ENCODE measurements around the gene MYRIP.

The MYRIP gene

GRCh38 chr3:40047406-40047805 is 238.0 kb downstream of the MYRIP start:
- H3K9me3 ChIP-seq (ENCODE audit: control insufficient read depth, insufficient read depth, low read length), result no peaks in the 10 kb centered on the region
- no peak overlapping the region for H3K4me2 ChIP-seq (ENCODE audit: low read length)
- no peaks in the 10 kb centered on the region for H3K9me2 ChIP-seq (replicated peaks; ENCODE audit: control insufficient read depth, low read length)
- H3K27ac ChIP-seq (ENCODE audit: low read depth, low read length), result no peak overlapping the region
- H4K20me1 ChIP-seq (ENCODE audit: control insufficient read depth, insufficient read depth, low read depth, low read length), result no peaks in the 10 kb centered on the region
- H3F3A ChIP-seq (ENCODE audit: control insufficient read depth, insufficient read depth), result no peaks in the 10 kb centered on the region
- H3K4me1 ChIP-seq (ENCODE audit: control insufficient read depth, low read length), result no peaks in the 10 kb centered on the region
- TF ChIP-seq CTCF (IDR thresholded peaks at IDR 0.05; ENCODE audit: low read depth, low read length, poor library complexity, severe bottlenecking), result no peak
- no peak for TF ChIP-seq EZH2phosphoT487 (IDR thresholded peaks at IDR 0.05; ENCODE audit: borderline replicate concordance, low read length)
- H3K79me2 ChIP-seq (ENCODE audit: control insufficient read depth, low read length), result no peaks in the 10 kb centered on the region
- H3K27me3 ChIP-seq (ENCODE audit: control insufficient read depth, low read length), result no peaks in the 10 kb centered on the region
- no peak overlapping the region for H3K4me3 ChIP-seq (ENCODE audit: low read length)
- no peaks in the 10 kb centered on the region for H3K36me3 ChIP-seq (ENCODE audit: control insufficient read depth, low read length)

- Histone ChIP-seq H3K27me3 (ENCODE audit: control insufficient read depth, low read length) (no peaks in the 10 kb centered on the region), H3K27ac (ENCODE audit: low read depth, low read length) (no peak overlapping the region), H3K4me2 (ENCODE audit: low read length) (no peak overlapping the region), H3K4me3 (ENCODE audit: low read length) (no peak overlapping the region), H4K20me1 (ENCODE audit: control insufficient read depth, insufficient read depth, low read depth, low read length) (no peaks in the 10 kb centered on the region), H3F3A (ENCODE audit: control insufficient read depth, insufficient read depth) (no peaks in the 10 kb centered on the region), H3K9me3 (ENCODE audit: control insufficient read depth, insufficient read depth, low read length) (no peaks in the 10 kb centered on the region), H3K79me2 (ENCODE audit: control insufficient read depth, low read length) (no peaks in the 10 kb centered on the region), H3K9me2 (replicated peaks; ENCODE audit: control insufficient read depth, low read length) (no peaks in the 10 kb centered on the region), H3K4me1 (ENCODE audit: control insufficient read depth, low read length) (no peaks in the 10 kb centered on the region), H3K36me3 (ENCODE audit: control insufficient read depth, low read length) (no peaks in the 10 kb centered on the region)
- TF ChIP-seq EZH2phosphoT487 (IDR thresholded peaks at IDR 0.05; ENCODE audit: borderline replicate concordance, low read length) (no peak), CTCF (IDR thresholded peaks at IDR 0.05; ENCODE audit: low read depth, low read length, poor library complexity, severe bottlenecking) (no peak)
Observed at GRCh38 chr3:40053663-40054062, 244.3 kb downstream of the MYRIP start.

GRCh38 chr3:40054568-40055222 is 245.3 kb downstream of the MYRIP start:
- no peaks in the 10 kb centered on the region for H3K4me1 ChIP-seq (ENCODE audit: control insufficient read depth, low read length)
- no peaks in the 10 kb centered on the region for H4K20me1 ChIP-seq (ENCODE audit: control insufficient read depth, insufficient read depth, low read depth, low read length)
- no peaks in the 10 kb centered on the region for H3K27me3 ChIP-seq (ENCODE audit: control insufficient read depth, low read length)
- no peaks in the 10 kb centered on the region for H3K79me2 ChIP-seq (ENCODE audit: control insufficient read depth, low read length)
- no peak overlapping the region for H3K27ac ChIP-seq (ENCODE audit: low read depth, low read length)
- H3K9me2 ChIP-seq (replicated peaks; ENCODE audit: control insufficient read depth, low read length), result no peaks in the 10 kb centered on the region
- no peak overlapping the region for H3K4me2 ChIP-seq (ENCODE audit: low read length)
- H3K36me3 ChIP-seq (ENCODE audit: control insufficient read depth, low read length), result no peaks in the 10 kb centered on the region
- TF ChIP-seq CTCF (IDR thresholded peaks at IDR 0.05; ENCODE audit: low read depth, low read length, poor library complexity, severe bottlenecking), result no peak
- TF ChIP-seq EZH2phosphoT487 (IDR thresholded peaks at IDR 0.05; ENCODE audit: borderline replicate concordance, low read length), result no peak
- H3F3A ChIP-seq (ENCODE audit: control insufficient read depth, insufficient read depth), result no peaks in the 10 kb centered on the region
- H3K4me3 ChIP-seq (ENCODE audit: low read length), result no peak overlapping the region
- H3K9me3 ChIP-seq (ENCODE audit: control insufficient read depth, insufficient read depth, low read length), result no peaks in the 10 kb centered on the region

All from DOHH2 (cell line).